Measurements from ENCODE around the gene FYN.
"Not testable (repeated sequence)": the region's sequence is repeated elsewhere in the genome, so short reads cannot be mapped to it uniquely, and the experiment has no call there.

FYN gene

DNA sequence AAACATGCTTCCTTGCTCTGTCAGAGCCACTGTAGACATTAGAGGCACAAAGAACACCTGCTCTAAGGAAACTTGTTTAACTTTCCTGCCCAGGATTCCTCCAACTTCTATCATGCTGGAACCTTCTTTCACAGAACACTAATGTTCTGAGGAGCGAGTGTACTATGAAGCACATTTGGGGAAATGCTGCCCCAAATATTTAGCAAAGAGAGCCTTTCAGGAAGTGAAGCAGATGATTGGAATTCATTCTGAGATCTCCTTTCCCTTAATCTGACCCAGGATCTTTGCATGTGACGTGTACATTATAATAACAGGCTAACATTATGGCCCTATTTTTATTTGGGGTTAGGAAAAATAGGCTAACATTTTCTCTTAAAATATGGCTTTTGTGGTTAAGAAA, 21.0 kb upstream of the FYN start:
- Mint-ChIP-seq H3K27ac (no peak overlapping the region), H3K4me1 (ENCODE audit: low read depth) (no peaks in the 10 kb centered on the region), H3K4me3 (no peak overlapping the region), H3K9me3 (ENCODE audit: low read depth) (no peaks in the 10 kb centered on the region), H3K36me3 (no peaks in the 10 kb centered on the region), H3K27me3 (no peaks in the 10 kb centered on the region)

DNA sequence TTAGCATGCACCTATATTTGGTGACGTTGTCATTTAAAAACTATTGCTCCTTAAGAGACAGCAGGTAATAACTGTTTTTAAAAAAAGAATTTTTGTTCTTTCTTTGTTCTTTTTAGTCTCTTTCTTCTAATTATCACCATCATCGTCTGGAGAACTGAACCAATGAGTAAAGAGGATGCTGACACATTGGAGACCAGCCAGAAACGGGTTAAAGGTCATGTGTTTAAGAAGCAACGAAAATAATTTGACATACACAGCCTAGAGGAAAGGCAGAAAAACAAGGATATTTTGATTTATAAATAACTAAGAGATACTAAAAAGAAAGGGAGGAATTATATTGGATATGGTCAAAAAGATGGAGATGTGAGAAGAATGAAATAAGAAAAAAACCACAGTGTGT, 19.2 kb upstream of the FYN start:
- H3K9me3 Mint-ChIP-seq (ENCODE audit: low read depth) = no peaks in the 10 kb centered on the region
- no peaks in the 10 kb centered on the region for H3K36me3 Mint-ChIP-seq
- H3K27ac Mint-ChIP-seq = no peak overlapping the region
- no peak overlapping the region for H3K4me3 Mint-ChIP-seq
- no peaks in the 10 kb centered on the region for H3K4me1 Mint-ChIP-seq (ENCODE audit: low read depth)
- no peaks in the 10 kb centered on the region for H3K27me3 Mint-ChIP-seq

DNA sequence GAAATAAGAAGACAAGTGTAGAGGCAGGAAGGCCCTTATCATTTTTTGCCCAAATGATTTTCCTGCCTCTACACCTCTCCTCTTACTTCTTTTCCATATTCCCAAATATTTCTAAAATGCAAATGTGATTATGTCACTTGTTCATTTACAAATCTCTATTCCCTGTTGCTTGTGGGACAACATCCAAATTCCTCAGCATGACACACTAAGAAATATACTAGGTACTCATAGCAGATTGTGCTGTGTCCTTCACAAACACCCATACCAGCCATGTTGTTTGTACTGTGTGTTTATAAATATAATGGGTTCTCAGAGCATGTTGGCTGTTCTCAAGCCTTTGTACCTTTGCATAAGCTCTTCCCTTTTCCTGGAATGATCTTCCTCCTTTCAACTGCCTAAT, 17.7 kb upstream of the FYN start:
- Mint-ChIP-seq H3K4me3 (no peak overlapping the region), H3K27ac (no peak overlapping the region), H3K4me1 (ENCODE audit: low read depth) (no peaks in the 10 kb centered on the region), H3K9me3 (ENCODE audit: low read depth) (peaks cover 6% of the 10 kb centered on the region), H3K27me3 (no peaks in the 10 kb centered on the region), H3K36me3 (no peaks in the 10 kb centered on the region)

DNA sequence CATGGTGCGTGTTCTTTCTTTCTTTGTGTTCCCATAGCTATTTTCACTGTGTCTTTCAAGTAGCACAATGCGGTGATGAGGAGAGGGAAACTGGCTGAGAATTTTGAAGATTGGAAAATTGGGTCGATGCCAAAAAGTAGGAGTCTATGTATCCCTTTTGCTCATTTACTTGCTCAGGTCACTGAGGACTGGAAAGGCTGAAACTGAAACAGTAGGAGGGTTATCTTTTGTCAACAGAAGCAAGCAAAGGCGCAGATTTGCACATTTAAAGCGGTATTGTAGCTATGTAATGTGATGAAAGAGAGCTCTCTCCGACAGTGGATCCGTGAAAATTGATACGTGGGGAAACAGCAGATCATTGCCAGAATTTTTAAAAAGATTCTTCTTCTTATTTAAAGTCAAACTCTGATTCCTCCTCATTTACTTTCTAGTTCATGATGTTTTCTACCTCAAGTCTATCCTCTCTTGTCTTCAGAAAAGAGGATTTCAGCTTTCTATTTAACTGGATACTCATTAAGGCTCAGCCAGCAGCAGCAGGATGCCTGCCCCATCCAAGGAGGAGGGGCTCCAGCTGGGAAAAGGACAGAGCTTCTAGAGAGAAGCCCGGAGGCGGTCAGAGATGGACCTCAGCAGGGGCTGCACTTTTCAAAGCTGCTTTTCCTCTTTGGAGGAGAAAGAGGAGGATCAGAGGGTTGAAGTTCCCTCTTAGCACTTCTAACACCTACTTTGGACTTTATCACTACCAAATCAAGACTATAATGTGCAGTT, 15.9 kb upstream of the FYN start:
- Mint-ChIP-seq H3K4me1 (ENCODE audit: low read depth) (no peaks in the 10 kb centered on the region), H3K9me3 (ENCODE audit: low read depth) (peaks cover 12% of the 10 kb centered on the region), H3K4me3 (no peak overlapping the region), H3K27me3 (no peaks in the 10 kb centered on the region), H3K27ac (no peak overlapping the region), H3K36me3 (peaks cover 3% of the 10 kb centered on the region)

DNA sequence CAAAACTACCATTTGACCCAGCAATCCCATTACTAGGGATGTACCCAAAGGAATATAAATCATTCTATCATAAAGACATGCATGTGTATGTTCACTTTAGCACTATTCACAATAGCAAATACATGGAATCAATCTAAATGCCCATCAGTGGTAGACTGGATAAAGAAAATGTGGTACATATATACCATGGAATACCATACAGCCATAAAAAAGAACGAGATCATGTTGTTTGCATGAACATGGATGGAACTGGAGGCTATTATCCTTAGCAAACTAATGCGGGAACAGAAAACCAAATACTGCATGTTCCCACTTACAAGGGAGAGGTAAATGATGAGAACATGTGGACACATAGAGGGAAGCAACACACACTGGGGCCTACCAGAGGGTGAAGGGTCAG, 13.5 kb upstream of the FYN start:
- H3K9me3 Mint-ChIP-seq (ENCODE audit: low read depth) = peaks cover 12% of the 10 kb centered on the region
- peak overlapping the region; percentile 55 for H3K27ac Mint-ChIP-seq
- not testable (repeated sequence) for H3K4me1 Mint-ChIP-seq (ENCODE audit: low read depth); H3K27me3 Mint-ChIP-seq; H3K4me3 Mint-ChIP-seq; H3K36me3 Mint-ChIP-seq

DNA sequence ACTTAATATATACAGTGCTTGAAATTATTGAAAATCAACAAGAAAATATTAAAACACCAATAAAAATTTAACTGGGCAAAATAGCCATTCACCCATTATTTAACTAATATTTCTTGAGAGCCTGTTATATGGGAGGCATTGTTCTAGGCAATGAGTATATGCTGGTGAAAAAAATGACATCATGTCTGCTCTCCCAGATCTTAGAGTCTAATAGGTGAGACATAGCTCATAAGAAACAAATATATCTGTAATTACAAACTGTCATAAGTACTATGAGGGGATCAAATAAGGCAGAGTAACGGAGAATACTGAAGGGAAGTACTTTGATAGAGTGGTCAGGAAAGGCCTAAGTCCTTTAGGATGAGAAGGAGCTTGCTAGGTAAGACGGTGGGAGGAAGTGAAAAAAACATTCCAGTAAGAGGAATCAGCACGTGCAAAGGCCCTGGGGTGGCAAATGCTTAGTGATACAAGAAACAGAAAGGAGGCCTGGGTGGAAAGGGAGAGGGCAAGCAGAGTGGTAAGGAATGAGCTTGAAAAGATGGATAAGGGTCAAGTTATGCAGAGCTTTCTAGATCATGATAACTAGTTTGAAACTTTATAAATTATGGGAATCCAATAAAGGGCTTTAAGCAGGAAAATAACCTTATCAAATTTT, 12.2 kb upstream of the FYN start:
- H3K4me3 Mint-ChIP-seq = no peak overlapping the region
- no peaks in the 10 kb centered on the region for H3K4me1 Mint-ChIP-seq (ENCODE audit: low read depth)
- no peaks in the 10 kb centered on the region for H3K27me3 Mint-ChIP-seq
- peaks cover 6% of the 10 kb centered on the region for H3K36me3 Mint-ChIP-seq
- no peak overlapping the region for H3K27ac Mint-ChIP-seq
- peaks cover 12% of the 10 kb centered on the region for H3K9me3 Mint-ChIP-seq (ENCODE audit: low read depth)

DNA sequence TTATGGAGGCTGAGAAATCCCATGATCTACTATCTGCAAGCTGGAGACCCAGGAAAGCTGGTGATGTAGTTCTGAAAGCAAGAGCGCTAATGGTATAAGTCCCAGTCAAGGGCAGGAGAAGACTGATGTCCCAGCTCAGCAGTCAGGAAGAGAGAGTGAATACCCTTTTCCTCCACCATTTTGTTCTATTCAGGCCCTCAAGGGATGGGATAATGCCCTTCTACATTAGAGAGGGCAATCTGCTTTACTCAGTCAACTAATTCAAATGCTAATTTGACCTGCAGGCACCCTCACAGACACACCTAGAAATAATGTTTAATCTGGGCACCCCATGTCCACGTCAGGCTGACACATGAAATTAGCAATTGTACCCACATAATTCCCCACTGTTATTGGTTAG, 10.8 kb upstream of the FYN start:
- Mint-ChIP-seq H3K27me3 (no peaks in the 10 kb centered on the region), H3K4me1 (ENCODE audit: low read depth) (no peaks in the 10 kb centered on the region)

DNA sequence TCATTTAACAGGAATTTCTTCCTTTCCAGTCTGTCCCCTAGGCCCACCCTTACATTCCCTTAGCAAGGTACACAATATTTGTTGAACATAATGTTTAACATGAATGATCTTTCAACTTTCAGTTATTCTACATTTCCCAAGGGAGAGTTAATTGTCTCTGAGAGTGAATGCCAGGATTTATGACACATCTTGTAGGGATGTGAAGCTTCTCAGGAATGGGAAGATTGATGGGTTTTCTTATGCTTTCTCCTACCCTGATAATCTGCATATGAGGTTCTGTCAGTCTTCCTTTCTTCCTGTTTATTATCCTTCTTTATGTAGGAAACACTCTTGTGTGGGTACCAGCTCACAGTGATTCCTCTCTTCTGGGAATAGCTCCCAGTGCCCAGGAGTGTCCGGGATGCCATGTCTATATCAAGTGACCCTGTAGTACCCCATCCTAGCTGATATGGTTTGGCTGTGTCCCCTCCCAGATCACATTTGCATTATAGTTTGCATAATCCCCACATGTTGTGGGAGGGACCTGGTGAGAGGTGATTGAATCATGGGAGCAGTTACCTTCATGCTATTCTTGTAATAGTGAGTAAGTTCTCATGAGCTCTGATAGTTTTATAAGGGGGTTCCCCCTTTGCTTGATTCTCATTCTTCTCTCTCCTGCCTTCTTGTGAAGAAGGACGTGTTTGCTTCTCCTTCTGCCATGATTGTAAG, 7.1 kb upstream of the FYN start:
- H3K27me3 Mint-ChIP-seq = no peaks in the 10 kb centered on the region
- no peak overlapping the region for H3K27ac Mint-ChIP-seq

More for the DNA sequence above, 10.8 kb upstream of the FYN start:
- Mint-ChIP-seq H3K4me3 (no peak overlapping the region), H3K36me3 (peaks cover 8% of the 10 kb centered on the region), H3K9me3 (ENCODE audit: low read depth) (peaks cover 12% of the 10 kb centered on the region), H3K27ac (no peak overlapping the region)

DNA sequence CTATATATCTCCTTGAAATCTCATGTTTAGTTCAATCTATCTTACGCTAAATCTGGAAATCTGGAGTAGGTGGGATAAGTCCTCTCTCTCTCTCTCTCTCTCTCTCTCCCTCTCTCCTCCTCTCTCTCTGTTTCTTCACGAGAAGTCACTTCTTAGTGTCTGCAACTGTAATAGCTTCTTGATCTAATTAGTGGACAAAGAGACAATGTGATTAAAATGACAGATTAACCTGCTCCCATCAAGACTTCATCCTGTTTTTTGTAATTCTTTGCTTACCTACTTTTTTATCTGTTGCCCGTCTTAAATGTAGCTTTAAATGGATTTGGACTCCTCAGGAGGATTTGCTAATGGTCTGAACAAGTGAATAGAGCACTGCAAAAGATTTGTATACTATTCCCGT, 2.5 kb upstream of the FYN start:
- peaks cover 20% of the 10 kb centered on the region for H3K4me1 Mint-ChIP-seq (ENCODE audit: low read depth)
- no peak overlapping the region for H3K4me3 Mint-ChIP-seq
- peak overlapping the region; percentile 58 for H3K27ac Mint-ChIP-seq
- no peaks in the 10 kb centered on the region for H3K9me3 Mint-ChIP-seq (ENCODE audit: low read depth)
- peaks cover 8% of the 10 kb centered on the region for H3K36me3 Mint-ChIP-seq
- H3K27me3 Mint-ChIP-seq = no peaks in the 10 kb centered on the region

More for the DNA sequence above, 7.1 kb upstream of the FYN start:
- Mint-ChIP-seq H3K4me3 (no peak overlapping the region), H3K4me1 (ENCODE audit: low read depth) (peaks cover 5% of the 10 kb centered on the region), H3K9me3 (ENCODE audit: low read depth) (peaks cover 1% of the 10 kb centered on the region), H3K36me3 (peaks cover 7% of the 10 kb centered on the region)

DNA sequence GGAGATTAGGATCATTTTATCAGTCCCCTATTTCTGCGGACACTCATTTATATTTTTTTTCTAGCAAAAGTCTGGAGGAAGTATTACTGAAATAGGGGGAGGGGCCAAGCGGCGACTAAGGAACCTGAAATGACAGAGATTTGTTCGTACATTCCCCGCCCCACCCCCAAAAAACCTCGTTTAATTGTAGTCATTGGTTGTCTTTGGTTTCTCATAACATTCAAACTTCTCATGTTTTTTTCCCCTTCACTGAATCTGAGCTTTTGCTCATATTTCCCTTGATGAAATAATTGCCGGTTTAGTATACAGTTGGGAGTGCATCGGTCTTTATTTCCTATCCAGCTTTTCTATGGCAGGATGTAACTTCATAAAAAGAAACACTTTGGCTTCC, 768 bp upstream of the FYN start:
- Mint-ChIP-seq H3K27me3 (no peaks in the 10 kb centered on the region), H3K4me3 (peak overlapping the region; percentile 96), H3K36me3 (peaks cover 17% of the 10 kb centered on the region), H3K4me1 (ENCODE audit: low read depth) (peaks cover 36% of the 10 kb centered on the region), H3K27ac (peak overlapping the region; percentile 97), H3K9me3 (ENCODE audit: low read depth) (no peaks in the 10 kb centered on the region)

DNA sequence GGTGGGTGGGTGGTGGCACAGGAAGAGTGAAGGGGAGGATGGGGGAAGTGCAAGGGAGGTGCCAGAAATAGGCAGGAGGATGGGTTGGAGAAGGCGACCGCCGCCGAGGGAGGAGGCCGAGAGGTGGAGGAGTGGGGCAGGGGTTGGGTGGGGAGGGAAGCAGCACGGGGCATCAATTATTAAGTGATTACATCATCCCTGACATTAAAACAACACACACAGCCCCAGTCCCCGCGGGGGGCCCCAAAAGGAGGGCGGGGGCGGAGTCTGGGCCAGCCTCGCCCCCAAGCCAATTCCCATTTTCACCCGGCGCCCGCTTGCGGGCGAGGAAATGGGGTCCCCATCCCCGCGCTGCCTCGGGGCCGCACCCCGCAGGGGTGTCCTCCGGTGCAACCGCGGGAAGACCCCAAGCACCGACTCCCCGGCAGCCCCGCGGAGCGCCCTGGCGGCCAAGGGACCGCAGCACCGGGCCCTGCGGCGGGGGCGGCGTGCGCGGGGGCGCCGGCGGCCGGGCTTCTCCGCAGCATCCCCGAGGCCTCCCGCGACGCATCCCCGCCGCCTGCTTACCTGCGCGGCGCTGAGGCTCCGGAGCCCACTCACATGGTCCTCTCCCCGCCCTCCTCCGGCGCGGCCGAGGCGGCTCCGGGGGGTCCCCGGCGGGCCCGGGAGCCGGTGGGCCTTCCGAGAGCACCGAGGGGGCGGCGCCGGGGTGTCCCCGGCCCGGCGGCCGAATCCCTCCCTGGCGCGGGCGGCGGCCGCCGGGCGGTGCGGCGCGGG, 663 bp downstream of the FYN start:
- no peaks in the 10 kb centered on the region for H3K9me3 Mint-ChIP-seq (ENCODE audit: low read depth)
- H3K4me1 Mint-ChIP-seq (ENCODE audit: low read depth) = peaks cover 50% of the 10 kb centered on the region
- no peaks in the 10 kb centered on the region for H3K27me3 Mint-ChIP-seq
- H3K4me3 Mint-ChIP-seq = peak overlapping the region; percentile 99
- H3K36me3 Mint-ChIP-seq = peaks cover 26% of the 10 kb centered on the region
- peak overlapping the region; percentile 98 for H3K27ac Mint-ChIP-seq

DNA sequence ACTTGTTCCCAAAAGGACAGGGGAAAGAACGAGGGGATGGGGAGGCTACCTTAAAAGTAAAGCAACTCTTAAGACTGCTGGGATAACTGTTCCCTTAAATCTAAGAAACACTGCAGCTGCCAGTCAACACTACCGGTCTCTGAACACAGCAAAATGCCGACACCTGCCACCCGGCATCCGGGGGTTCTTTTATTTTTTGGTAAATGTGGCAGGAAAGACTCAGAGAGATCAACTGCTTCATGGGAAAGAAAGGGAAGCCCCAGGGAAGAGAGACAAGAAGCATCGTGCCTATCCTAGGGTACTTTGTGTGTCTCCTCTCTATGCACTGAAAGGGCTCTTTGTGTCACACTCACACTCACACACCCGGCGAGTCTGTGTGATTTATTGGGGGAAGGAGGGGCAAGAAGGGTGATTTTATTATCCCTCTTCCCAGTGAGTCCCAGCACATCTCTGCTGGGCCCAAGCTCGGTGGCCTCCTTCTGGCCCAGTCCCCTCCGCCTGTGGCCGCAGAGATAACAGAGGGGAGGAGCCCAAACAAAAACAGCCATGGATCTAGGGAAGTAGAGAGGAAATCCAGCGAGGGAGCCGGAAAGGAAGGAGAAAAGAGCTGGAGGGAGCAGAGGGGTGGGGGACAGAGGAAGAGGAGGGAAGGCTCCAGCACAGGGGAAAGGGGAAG, 1.4 kb downstream of the FYN start:
- H3K36me3 Mint-ChIP-seq = peaks cover 31% of the 10 kb centered on the region
- H3K27me3 Mint-ChIP-seq = no peaks in the 10 kb centered on the region
- peak overlapping the region; percentile 99 for H3K4me3 Mint-ChIP-seq
- H3K9me3 Mint-ChIP-seq (ENCODE audit: low read depth) = no peaks in the 10 kb centered on the region
- H3K27ac Mint-ChIP-seq = peak overlapping the region; percentile 98
- peaks cover 57% of the 10 kb centered on the region for H3K4me1 Mint-ChIP-seq (ENCODE audit: low read depth)

DNA sequence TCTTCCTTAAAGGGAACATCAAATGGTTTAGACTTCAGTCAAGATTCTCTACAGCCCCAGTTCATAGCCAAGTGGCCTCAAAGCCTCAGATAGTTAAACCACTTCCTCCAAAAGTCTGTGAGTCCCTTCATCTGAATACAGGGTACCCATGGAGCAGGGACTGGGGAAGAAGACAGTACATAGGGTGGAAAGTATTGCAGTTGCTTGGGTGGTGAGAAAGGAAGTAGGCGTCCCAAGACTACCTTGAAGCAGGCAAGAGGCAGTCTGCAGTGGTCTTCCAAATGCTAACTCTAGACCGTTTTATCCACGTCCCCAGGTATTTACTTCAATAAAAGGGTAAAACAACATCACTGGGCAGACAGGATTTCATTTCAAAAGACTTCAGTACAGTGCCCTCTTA, 2.0 kb downstream of the FYN start:
- Mint-ChIP-seq H3K4me3 (peak overlapping the region; percentile 99), H3K27ac (peak overlapping the region; percentile 98), H3K9me3 (ENCODE audit: low read depth) (no peaks in the 10 kb centered on the region), H3K4me1 (ENCODE audit: low read depth) (peaks cover 62% of the 10 kb centered on the region), H3K27me3 (no peaks in the 10 kb centered on the region), H3K36me3 (peaks cover 33% of the 10 kb centered on the region)

DNA sequence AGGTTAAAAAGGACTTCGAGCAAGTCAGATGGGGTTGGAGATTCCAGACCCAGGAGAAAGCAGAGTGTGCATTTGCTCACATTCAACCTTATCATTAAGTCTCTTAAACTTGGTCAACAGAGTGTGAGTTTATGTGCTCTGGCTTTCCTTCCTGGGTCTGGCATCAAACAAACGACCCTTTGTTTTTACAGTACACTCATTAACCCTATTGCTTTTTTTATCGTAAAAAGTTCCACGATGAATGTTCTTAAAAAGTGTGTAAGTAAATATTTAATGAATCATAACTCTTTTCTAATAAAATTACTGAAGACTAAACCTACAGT, 2.5 kb downstream of the FYN start:
- Mint-ChIP-seq H3K4me3 (peak overlapping the region; percentile 99), H3K27me3 (no peaks in the 10 kb centered on the region), H3K4me1 (ENCODE audit: low read depth) (peaks cover 64% of the 10 kb centered on the region), H3K9me3 (ENCODE audit: low read depth) (no peaks in the 10 kb centered on the region), H3K27ac (peak overlapping the region; percentile 98), H3K36me3 (peaks cover 33% of the 10 kb centered on the region)
